Uterus (tissue), 2 donors: ENCODE measurements around the gene STH.

Source experiments
- CTCF ChIP-seq, 4 experiments: fragments of 200-600 bp in 2 of 4; fragments of 450-650 bp in 2 of 4; sonication (generic) in 2 of 4; IDR thresholded peaks; one replicate each; pipeline ENCODE4 v1.5.1; 2016 to 2019; ENCODE audit warnings: antibody characterized with exemption in 4 of 4, mild to moderate bottlenecking in 2 of 4, moderate library complexity in 1 of 4
- POLR2A ChIP-seq, 2 donors: fragments of 450-650 bp; IDR thresholded peaks; one replicate each; pipeline ENCODE4 v1.6.1; 2016; ENCODE audit warnings: antibody characterized with exemption in 2 of 2, mild to moderate bottlenecking in 1 of 2, moderate library complexity in 1 of 2

DNA sequence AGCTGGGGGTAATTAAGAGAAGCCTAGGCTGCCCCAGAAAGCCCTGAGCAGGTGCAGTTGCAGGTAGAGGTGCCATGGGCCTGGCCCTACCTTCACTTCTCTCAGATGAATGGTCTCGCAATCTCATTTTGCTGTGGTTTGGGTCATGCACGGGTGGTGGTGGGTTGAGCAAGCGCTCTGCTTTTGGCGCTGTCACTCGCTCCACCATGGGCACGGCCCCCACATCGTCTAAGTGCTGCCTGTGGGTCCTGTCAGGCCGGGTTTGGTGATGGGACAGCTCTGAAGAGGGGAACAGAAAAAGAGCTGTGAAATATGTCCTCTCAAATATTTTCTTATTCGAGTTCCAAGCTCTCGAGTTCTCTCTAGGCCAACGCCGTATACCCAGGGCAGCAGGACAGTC, 39.9 kb downstream of the STH start:
- TF ChIP-seq CTCF (IDR thresholded peaks at IDR 0.05) (no peak), POLR2A (IDR thresholded peaks at IDR 0.05) (no peak)
